Skeletal muscle tissue (tissue), 5 donors: ENCODE measurements around the gene SFSWAP. TPM values are rescaled to one million over a fixed set of nuclear protein-coding genes. Genes with fewer than 3 reads are reported as not detected.

Experiments used
- H3K27ac ChIP-seq: one replicate; pipeline ENCODE4 v1.7.0; 2013; ENCODE audit warnings: mild to moderate bottlenecking, low read depth, low read length, inconsistent platforms
- H3K27me3 ChIP-seq, 3 donors: one replicate each; pipeline ENCODE4 v1.7.0; 2013; ENCODE audit warnings: low read length in 3 of 3; ENCODE audit not compliant: control insufficient read depth in 3 of 3, insufficient read depth in 3 of 3
- H3K36me3 ChIP-seq, 3 donors: one replicate each; pipeline ENCODE4 v1.7.0; 2013; ENCODE audit warnings: low read length in 3 of 3; ENCODE audit not compliant: control insufficient read depth in 3 of 3, insufficient read depth in 3 of 3
- H3K4me1 ChIP-seq, 3 donors: one replicate each; pipeline ENCODE4 v1.7.0; 2013; ENCODE audit warnings: low read length in 3 of 3, mild to moderate bottlenecking in 3 of 3; ENCODE audit not compliant: control insufficient read depth in 3 of 3, insufficient read depth in 3 of 3
- H3K4me3 ChIP-seq, 3 donors: one replicate each; pipeline ENCODE4 v1.7.0; 2013; ENCODE audit warnings: low read length in 3 of 3
- H3K9ac ChIP-seq, 3 donors: one replicate each; pipeline ENCODE4 v1.7.0; 2013; ENCODE audit warnings: low read length in 3 of 3, mild to moderate bottlenecking in 3 of 3, moderate library complexity in 2 of 3, low read depth in 1 of 3
- H3K9me3 ChIP-seq, 3 donors: one replicate each; pipeline ENCODE4 v1.7.0; 2013; ENCODE audit warnings: low read length in 3 of 3; ENCODE audit not compliant: control insufficient read depth in 3 of 3
- small RNA-seq: library from RNA; depleted of rRNA; stranded (forward); fragments of <200 nt; gene quantifications from one replicate; pipeline ENCODE3, GENCODE V24; 2014
- total RNA-seq: library from RNA; depleted of rRNA; stranded (reverse); fragments of >200 nt; gene quantifications from one replicate; pipeline ENCODE4 v1.2.3, GENCODE V29; 2014
- donor health status: Osteomylitis.

Gene SFSWAP
- total RNA-seq, 1 donor from 2014 or later = 17.7 TPM

GRCh38 chr12:131847456-131847855 is 136.6 kb downstream of the SFSWAP start:
- Histone ChIP-seq H3K27ac (no peak overlapping the region), H3K36me3 (no peaks in the 10 kb centered on the region), H3K9me3 (no peaks in the 10 kb centered on the region), H3K27me3 (peaks cover 0 to 6% (median 5%) of the 10 kb centered on the region in 3 donors), H3K4me3 (no peak overlapping the region), H3K4me1 (no peaks in the 10 kb centered on the region), H3K9ac (no peak overlapping the region)

DNA sequence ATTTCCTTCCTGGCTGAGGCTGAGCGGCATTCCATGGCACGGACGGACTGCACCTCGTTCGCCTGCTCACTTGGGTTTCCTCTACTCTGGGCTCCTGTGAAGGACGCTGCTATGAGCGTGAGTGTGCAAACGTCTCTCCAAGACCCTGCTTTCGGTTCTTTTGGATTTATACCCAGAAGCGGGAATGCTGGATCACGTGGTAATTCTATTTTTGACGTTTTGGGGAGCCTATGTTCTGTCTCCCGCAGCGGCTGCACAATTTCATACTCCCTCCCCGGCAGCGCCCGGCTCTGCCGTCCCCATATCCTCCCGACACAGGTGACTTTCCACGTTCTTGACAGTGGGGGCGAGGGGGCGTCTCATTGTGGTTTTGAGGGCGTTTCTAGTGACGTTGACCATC is 137.9 kb downstream of the SFSWAP start:
- Histone ChIP-seq H3K9ac (no peak overlapping the region), H3K36me3 (no peaks in the 10 kb centered on the region), H3K27me3 (peaks cover 0 to 13% (median 5%) of the 10 kb centered on the region in 3 donors), H3K9me3 (no peaks in the 10 kb centered on the region), H3K4me3 (no peak overlapping the region), H3K27ac (no peak overlapping the region), H3K4me1 (no peaks in the 10 kb centered on the region)

Small RNAs within 50 kb of the gene (small RNA-seq; reads per million reads assigned to genes)
- not detected for gene RNA5SP377
- gene RNA5SP378 = not detected
- not detected for gene RNU6-1017P

Other genes starting within 250 kb of the SFSWAP start
- gene MMP17, start 117.3 kb downstream of the SFSWAP start, total RNA-seq = 6.3 TPM
- gene ULK1, start 183.5 kb downstream of the SFSWAP start, total RNA-seq = 5.7 TPM
- 4.7 TPM for gene PUS1, start 218.2 kb downstream of the SFSWAP start, total RNA-seq
- 11.0 TPM for gene EP400, start 238.9 kb downstream of the SFSWAP start, total RNA-seq